CD4-positive, alpha-beta memory T cell (primary cell): ENCODE data around the gene TTC33. TPM values are rescaled to one million over a fixed set of nuclear protein-coding genes. Genes with fewer than 3 reads are reported as not detected.
A peak's percentile ranks its signal among the peaks of the same experiment; 100 is the strongest.

ENCODE experiments used
- CTCF ChIA-PET: fragments of 350-600 bp; sonication (Branson Sonifier 250); formaldehyde crosslinking; loops from one replicate; lab custom pipeline; 2021; ENCODE audit warnings: inconsistent platforms; ENCODE audit not compliant: partially characterized antibody; lab: Charles Lee
- POLR2A ChIA-PET: fragments of 350-600 bp; sonication (Branson Sonifier 250); formaldehyde crosslinking; loops from one replicate; lab custom pipeline; 2021; ENCODE audit not compliant: partially characterized antibody; lab: Charles Lee
- DNase-seq, 5 donors: peaks; one replicate each; pipeline versions ENCODE4 v3.0.0 to v3.0.0-alpha.2; 2020 to 2022; ENCODE audit warnings: mixed read lengths in 1 of 5
- H3K27ac ChIP-seq: one replicate; pipeline ENCODE4 v1.7.0; 2013; ENCODE audit warnings: low read depth, low read length
- H3K27me3 ChIP-seq: 2 replicates; pipeline ENCODE4 v1.7.0; 2013; ENCODE audit warnings: mild to moderate bottlenecking, low read length, moderate library complexity; ENCODE audit not compliant: insufficient read depth
- H3K36me3 ChIP-seq: 2 replicates; pipeline ENCODE4 v1.7.0; 2013; ENCODE audit warnings: mild to moderate bottlenecking, low read length, moderate library complexity; ENCODE audit not compliant: insufficient read depth
- H3K4me1 ChIP-seq: 2 replicates; pipeline ENCODE4 v1.7.0; 2013; ENCODE audit warnings: mild to moderate bottlenecking, low read length, moderate library complexity; ENCODE audit not compliant: insufficient read depth
- H3K4me3 ChIP-seq, 2 donors: one replicate each; pipeline ENCODE4 v1.7.0; 2013; ENCODE audit warnings: low read length in 2 of 2, mild to moderate bottlenecking in 1 of 2
- H3K9me3 ChIP-seq, 2 donors: one replicate each; pipeline ENCODE4 v1.7.0; 2013; ENCODE audit warnings: low read length in 2 of 2, control low read depth in 1 of 2; ENCODE audit not compliant: control insufficient read depth in 1 of 2
- H3K27ac Mint-ChIP-seq, 7 donors: one replicate each; pipeline ENCODE4 v1.8.0; 2020 to 2021; ENCODE audit warnings: mixed read lengths in 7 of 7, mild to moderate bottlenecking in 6 of 7, inconsistent platforms in 3 of 7, moderate library complexity in 3 of 7
- H3K27me3 Mint-ChIP-seq, 2 donors: one replicate each; pipeline ENCODE4 v1.8.0; 2020 to 2021; ENCODE audit warnings: mixed read lengths in 2 of 2
- H3K36me3 Mint-ChIP-seq, 2 donors: one replicate each; pipeline ENCODE4 v1.8.0; 2020 to 2021; ENCODE audit warnings: mixed read lengths in 2 of 2, inconsistent platforms in 1 of 2, mild to moderate bottlenecking in 1 of 2
- H3K4me1 Mint-ChIP-seq, 4 donors: one replicate each; pipeline ENCODE4 v1.8.0; 2020 to 2021; ENCODE audit warnings: mixed read lengths in 4 of 4, mild to moderate bottlenecking in 1 of 4
- H3K4me3 Mint-ChIP-seq, 8 donors: one replicate each; pipeline ENCODE4 v1.8.0; 2020 to 2021; ENCODE audit warnings: mixed read lengths in 8 of 8, mild to moderate bottlenecking in 7 of 8, moderate library complexity in 6 of 8, inconsistent platforms in 3 of 8
- H3K9me3 Mint-ChIP-seq, 8 donors: one replicate each; pipeline ENCODE4 v1.8.0; 2020 to 2021; ENCODE audit warnings: mixed read lengths in 8 of 8, mild to moderate bottlenecking in 5 of 8, inconsistent platforms in 3 of 8, moderate library complexity in 1 of 8
- intact Hi-C: fragments of 100-400 bp; cut with micrococcal nuclease; formaldehyde crosslinking; loops from one replicate; pipeline ENCODE4 v1.15.1; 2023
- polyA plus RNA-seq, 2 donors: library from polyadenylated mRNA; unstranded; fragments of 300-500 nt; fragmentation: Illumina TruSeq; gene quantifications; one replicate each; pipeline ENCODE4 v1.2.3, GENCODE V29; 2021
- total RNA-seq, 2 experiments: library from RNA; stranded (reverse); gene quantifications; one replicate each; pipeline ENCODE4 v1.2.3, GENCODE V29; 2021

The TTC33 gene
- total and polyA plus RNA-seq, 4 experiments from 2014 or later = 13.2 to 17.2 (median 15.7) TPM

DNA sequence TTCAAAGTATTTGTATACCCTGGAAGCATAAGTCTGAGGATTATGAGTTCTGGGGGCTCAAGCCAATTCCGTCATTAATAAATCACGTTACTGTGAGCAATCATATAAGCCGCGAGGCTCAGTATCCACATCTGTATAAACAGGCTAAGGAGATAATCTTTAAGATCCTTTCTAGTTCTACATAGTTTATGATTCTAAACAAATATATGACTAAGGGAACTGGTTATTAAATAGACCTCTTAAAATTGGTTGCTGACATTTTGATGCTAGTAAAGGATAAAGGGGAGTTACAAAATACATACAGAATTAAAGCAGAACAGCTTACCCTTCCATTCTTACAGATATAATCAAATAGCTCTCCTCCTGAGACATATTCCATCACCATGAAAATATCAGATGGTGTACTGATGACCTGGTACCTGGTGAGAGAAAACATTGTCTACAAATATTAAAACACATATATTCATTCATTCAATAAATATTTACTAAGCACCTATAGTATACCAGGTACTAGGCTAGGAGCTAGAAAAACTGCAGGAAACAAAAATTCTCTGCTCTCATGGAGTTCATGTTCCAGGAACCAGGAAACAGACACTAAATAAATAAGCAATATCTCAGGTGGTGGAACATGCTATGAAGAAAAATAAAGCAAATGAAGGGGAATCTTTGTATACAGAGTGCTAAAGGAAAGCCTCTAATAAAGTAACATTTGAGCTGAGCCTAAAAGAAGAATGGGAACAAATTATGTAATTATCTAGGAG lies 19.5 kb upstream of the TTC33 start:
- H3K4me3 Mint-ChIP-seq = no peak overlapping the region
- POLR2A ChIA-PET = interaction anchor here (1.4 kb wide), 1 partner anchor 12 kb away, joined by 4 read pairs; no protein-coding TSS in a partner anchor
- intact Hi-C loops = loop anchor here (2.0 kb wide), 1 partner anchor 22 kb away; no protein-coding TSS in a partner anchor

DNA sequence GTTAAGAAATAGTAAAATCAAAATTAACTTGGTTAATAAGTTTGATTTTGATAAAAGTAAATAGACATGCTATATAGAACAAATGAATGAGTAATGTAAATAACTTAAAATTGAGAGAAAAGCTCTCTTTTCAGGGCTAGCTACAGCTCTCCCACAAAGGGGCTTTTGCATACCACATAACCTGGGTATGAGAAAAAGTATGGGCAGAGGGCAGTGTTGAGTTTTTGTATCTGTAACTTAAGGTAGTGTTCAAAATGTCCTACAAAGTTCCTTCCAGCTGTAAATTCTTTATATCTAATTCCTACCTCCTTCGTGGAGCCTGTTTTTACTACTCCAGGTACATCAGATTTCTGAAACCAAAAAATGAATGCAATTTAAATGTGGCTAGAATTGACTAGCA lies 18.9 kb upstream of the TTC33 start:
- no peak overlapping the region for H3K27ac ChIP-seq
- H3K36me3 ChIP-seq = peaks cover 17% of the 10 kb centered on the region
- ChIA-PET CTCF (interaction anchor here (1.1 kb wide), 1 partner anchor 10 kb away, joined by 3 read pairs; no protein-coding TSS in a partner anchor), POLR2A (interaction anchor here (1.1 kb wide), 1 partner anchor 18 kb away, joined by 3 read pairs; no protein-coding TSS in a partner anchor)
- intact Hi-C loops = loop anchor here (2.0 kb wide), 1 partner anchor 22 kb away; no protein-coding TSS in a partner anchor
- Mint-ChIP-seq H3K27me3 (no peaks in the 10 kb centered on the region), H3K36me3 (peaks cover 32 to 47% of the 10 kb centered on the region in 2 donors), H3K4me3 (no peak overlapping the region), H3K27ac (peak overlapping the region in 2 of 7 donors; percentile 1 to 13), H3K4me1 (peaks cover 6 to 18% (median 13%) of the 10 kb centered on the region in 4 donors), H3K9me3 (no peaks in the 10 kb centered on the region)
- no peak overlapping the region for H3K4me3 ChIP-seq
- H3K4me1 ChIP-seq = no peaks in the 10 kb centered on the region
- no peaks in the 10 kb centered on the region for H3K9me3 ChIP-seq
- H3K27me3 ChIP-seq = no peaks in the 10 kb centered on the region
- DNase-seq = no peak

More for the DNA sequence above, 19.5 kb upstream of the TTC33 start:
- DNase-seq = no peak
- CTCF ChIA-PET = interaction anchor here (1.1 kb wide), 1 partner anchor 9 kb away, joined by 3 read pairs; no protein-coding TSS in a partner anchor
- H3K4me1 Mint-ChIP-seq = peaks cover 10 to 24% (median 17%) of the 10 kb centered on the region in 4 donors
- Histone ChIP-seq H3K27me3 (no peaks in the 10 kb centered on the region), H3K36me3 (peaks cover 17% of the 10 kb centered on the region), H3K4me3 (no peak overlapping the region), H3K4me1 (peaks cover 1% of the 10 kb centered on the region), H3K9me3 (no peaks in the 10 kb centered on the region), H3K27ac (no peak overlapping the region)
- H3K27me3 Mint-ChIP-seq = no peaks in the 10 kb centered on the region
- peak overlapping the region in 2 of 7 donors; percentile 9 to 71 for H3K27ac Mint-ChIP-seq
- H3K9me3 Mint-ChIP-seq = no peaks in the 10 kb centered on the region
- peaks cover 32 to 47% of the 10 kb centered on the region in 2 donors for H3K36me3 Mint-ChIP-seq

DNA sequence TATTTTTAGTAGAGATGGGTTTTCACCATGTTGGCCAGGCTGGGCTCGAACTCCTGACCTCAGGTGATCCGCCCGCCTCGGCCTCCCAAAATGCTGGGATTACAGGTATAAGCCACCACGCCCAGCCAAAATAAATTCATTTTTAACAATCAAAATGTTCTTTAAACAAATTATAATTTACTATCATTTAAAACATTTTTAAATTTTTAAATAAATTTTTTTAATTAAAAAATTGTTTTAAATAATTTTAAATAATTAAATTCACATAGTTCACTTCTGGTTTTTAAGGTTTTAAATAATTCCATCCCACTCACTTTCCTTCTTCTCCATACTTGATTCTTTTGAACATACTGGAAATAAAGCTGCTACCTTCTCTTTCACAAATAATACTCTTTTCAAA lies 15.0 kb upstream of the TTC33 start:
- H3K27me3 ChIP-seq = no peaks in the 10 kb centered on the region
- H3K9me3 ChIP-seq = no peaks in the 10 kb centered on the region
- Mint-ChIP-seq H3K9me3 (no peaks in the 10 kb centered on the region), H3K4me3 (no peak overlapping the region), H3K27ac (no peak overlapping the region), H3K36me3 (peaks cover 39 to 60% of the 10 kb centered on the region in 2 donors), H3K4me1 (peaks cover 0 to 2% (median under 1%) of the 10 kb centered on the region in 4 donors), H3K27me3 (no peaks in the 10 kb centered on the region)
- intact Hi-C loops = no loop called here
- DNase-seq = no peak
- H3K36me3 ChIP-seq = peaks cover 22% of the 10 kb centered on the region
- H3K27ac ChIP-seq = no peak overlapping the region
- no peaks in the 10 kb centered on the region for H3K4me1 ChIP-seq
- ChIA-PET POLR2A (interaction anchor here (1.5 kb wide), 1 partner anchor 26 kb away, joined by 6 read pairs; no protein-coding TSS in a partner anchor), CTCF (no interaction called here)
- no peak overlapping the region for H3K4me3 ChIP-seq

DNA sequence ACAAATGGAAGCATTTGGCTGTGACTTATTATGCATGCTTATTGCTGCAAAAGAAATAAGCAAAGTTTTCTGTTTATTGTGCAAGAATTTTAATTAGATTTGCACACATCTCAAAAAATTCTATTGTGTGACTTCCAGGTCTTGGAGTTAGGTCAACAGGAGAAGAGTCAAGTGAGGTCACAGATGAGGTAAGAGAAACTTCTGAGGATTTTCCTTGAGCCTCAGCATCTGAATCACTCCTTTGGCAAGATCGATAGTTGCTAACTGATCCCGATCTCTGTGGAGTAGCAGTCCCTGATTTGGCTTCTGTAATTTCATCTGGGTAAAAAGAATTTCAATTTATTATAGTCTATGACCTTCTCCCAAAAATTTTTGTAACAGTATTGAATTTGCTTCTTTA lies 6.9 kb upstream of the TTC33 start:
- H3K27ac ChIP-seq = no peak overlapping the region
- Mint-ChIP-seq H3K36me3 (peaks cover 36 to 59% of the 10 kb centered on the region in 2 donors), H3K9me3 (no peaks in the 10 kb centered on the region), H3K27me3 (no peaks in the 10 kb centered on the region), H3K4me1 (no peaks in the 10 kb centered on the region), H3K4me3 (no peak overlapping the region), H3K27ac (no peak overlapping the region)
- POLR2A ChIA-PET = no interaction called here
- intact Hi-C loops = no loop called here
- no peaks in the 10 kb centered on the region for H3K9me3 ChIP-seq
- CTCF ChIA-PET = no interaction called here
- peaks cover 36% of the 10 kb centered on the region for H3K36me3 ChIP-seq
- H3K27me3 ChIP-seq = no peaks in the 10 kb centered on the region
- H3K4me1 ChIP-seq = no peaks in the 10 kb centered on the region
- no peak for DNase-seq
- no peak overlapping the region for H3K4me3 ChIP-seq

DNA sequence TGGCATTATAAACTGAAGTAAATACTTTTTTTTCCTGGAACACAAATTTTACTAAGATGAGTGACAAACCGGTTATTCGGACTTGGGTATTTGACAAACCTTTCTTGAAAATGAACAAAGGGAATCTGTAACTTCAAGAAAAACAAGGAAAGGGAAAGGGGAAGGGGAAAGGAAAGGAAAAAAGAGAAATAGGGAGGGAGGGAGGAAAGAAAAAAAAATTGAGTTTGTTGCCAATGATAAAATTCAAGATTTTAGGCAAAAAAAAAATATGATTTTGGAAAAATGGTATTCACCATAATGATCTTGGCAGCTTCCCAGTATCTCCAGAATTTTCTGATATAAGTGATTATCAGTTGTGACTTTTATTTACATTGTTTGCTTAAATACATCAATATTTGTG lies 1.6 kb upstream of the TTC33 start:
- CTCF ChIA-PET = interaction anchor here (0.7 kb wide), 2 partner anchors 114 to 1629 kb away, joined by 3 read pairs; no protein-coding TSS in a partner anchor

DNA sequence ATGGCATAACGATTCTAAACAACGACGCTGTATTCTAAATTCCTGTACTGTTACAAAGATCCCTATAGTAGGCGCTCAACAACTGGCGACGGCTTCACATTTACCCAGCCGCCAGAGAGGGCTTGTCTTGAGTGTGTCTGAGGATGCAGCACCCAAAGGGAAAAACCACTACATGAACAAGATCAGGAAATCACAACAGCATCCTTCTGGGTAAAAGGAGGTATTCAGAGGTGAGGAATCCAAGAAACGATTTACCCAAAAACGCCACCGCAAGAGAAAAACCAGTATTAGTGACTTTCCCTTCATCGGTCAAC lies 711 bp downstream of the TTC33 start:
- Mint-ChIP-seq H3K27ac (no peak overlapping the region), H3K27me3 (no peaks in the 10 kb centered on the region), H3K4me1 (peaks cover 13 to 35% (median 19%) of the 10 kb centered on the region in 4 donors), H3K9me3 (no peaks in the 10 kb centered on the region), H3K36me3 (peaks cover 17 to 21% of the 10 kb centered on the region in 2 donors), H3K4me3 (no peak overlapping the region)
- no peaks in the 10 kb centered on the region for H3K27me3 ChIP-seq
- POLR2A ChIA-PET = interaction anchor here (0.6 to 1.2 kb wide), 5 partner anchors 79 to 345 kb away, joined by 3 to 4 read pairs (median 3); partner anchors contain the start of gene RPL37
- CTCF ChIA-PET = interaction anchor here (1.0 to 2.7 kb wide), 4 partner anchors 41 to 806 kb away, joined by 3 to 11 read pairs (median 3); partner anchors contain the start of genes PRKAA1 and RPL37
- H3K27ac ChIP-seq = peak overlapping the region; percentile 90
- no peaks in the 10 kb centered on the region for H3K9me3 ChIP-seq
- peaks cover 21% of the 10 kb centered on the region for H3K4me1 ChIP-seq
- H3K4me3 ChIP-seq = peak overlapping the region; percentile 93 to 95
- DNase-seq = peak; percentile 62 to 77 (median 68)
- intact Hi-C loops = loop anchor here (1.0 to 5.0 kb wide), 6 partner anchors 43 to 1178 kb away; partner anchors contain the start of genes PRKAA1 and RPL37
- peaks cover 3% of the 10 kb centered on the region for H3K36me3 ChIP-seq

More for the DNA sequence above, 1.6 kb upstream of the TTC33 start:
- H3K27ac Mint-ChIP-seq = peak overlapping the region in 2 of 7 donors; percentile 65 to 68
- no peaks in the 10 kb centered on the region for H3K9me3 Mint-ChIP-seq
- peaks cover 0 to 13% (median 7%) of the 10 kb centered on the region in 4 donors for H3K4me1 Mint-ChIP-seq
- H3K4me3 ChIP-seq = no peak overlapping the region
- H3K27me3 Mint-ChIP-seq = no peaks in the 10 kb centered on the region
- H3K4me1 ChIP-seq = peaks cover 21% of the 10 kb centered on the region
- H3K36me3 ChIP-seq = peaks cover 3% of the 10 kb centered on the region
- H3K27ac ChIP-seq = no peak overlapping the region
- H3K9me3 ChIP-seq = no peaks in the 10 kb centered on the region
- no peak for DNase-seq
- peaks cover 18 to 20% of the 10 kb centered on the region in 2 donors for H3K36me3 Mint-ChIP-seq
- intact Hi-C loops = loop anchor here (5.0 kb wide), 1 partner anchor 1180 kb away; no protein-coding TSS in a partner anchor
- no peak overlapping the region for H3K4me3 Mint-ChIP-seq
- no peaks in the 10 kb centered on the region for H3K27me3 ChIP-seq
- POLR2A ChIA-PET = no interaction called here
